ENCODE data around the gene CABLES2.

The CABLES2 gene

GRCh38 chr20:62417981-62418708 lies 11.1 kb upstream of the CABLES2 start:
- no peak for DNase-seq

- no peak for DNase-seq
Observed at GRCh38 chr20:62416651-62417637, 9.9 kb upstream of the CABLES2 start.

- no peak for DNase-seq
Observed at GRCh38 chr20:62415354-62416111, 8.4 kb upstream of the CABLES2 start.

- no peak for DNase-seq
Observed at GRCh38 chr20:62413896-62414481, 6.9 kb upstream of the CABLES2 start.

GRCh38 chr20:62413025-62413570 lies 6.0 kb upstream of the CABLES2 start:
- no peak for DNase-seq

GRCh38 chr20:62412194-62413024 lies 5.3 kb upstream of the CABLES2 start:
- DNase-seq, result no peak

- no peak for DNase-seq
Observed at GRCh38 chr20:62411479-62412193, 4.6 kb upstream of the CABLES2 start.

- no peak for DNase-seq
Observed at GRCh38 chr20:62410746-62411478, 3.8 kb upstream of the CABLES2 start.

GRCh38 chr20:62409931-62410745 lies 3.1 kb upstream of the CABLES2 start:
- no peak for DNase-seq

- DNase-seq, result no peak
Observed at GRCh38 chr20:62409086-62409853, 2.2 kb upstream of the CABLES2 start.

GRCh38 chr20:62408640-62409039 lies 1.6 kb upstream of the CABLES2 start:
- DNase-seq, result no peak

GRCh38 chr20:62408055-62408454 lies 970 bp upstream of the CABLES2 start:
- DNase-seq, result no peak

GRCh38 chr20:62406635-62407176 lies 379 bp downstream of the CABLES2 start:
- no peak for DNase-seq

GRCh38 chr20:62405981-62406513 lies 1.0 kb downstream of the CABLES2 start:
- no peak for DNase-seq

- no peak for DNase-seq
Observed at GRCh38 chr20:62405108-62405980, 1.7 kb downstream of the CABLES2 start.

GRCh38 chr20:62404761-62405107 lies 2.4 kb downstream of the CABLES2 start:
- no peak for DNase-seq

Data from cortex of kidney (tissue), 1 donor.